ENCODE data around the gene TMEM203.
A peak's percentile ranks its signal among the peaks of the same experiment; 100 is the strongest.

TMEM203 gene

DNA sequence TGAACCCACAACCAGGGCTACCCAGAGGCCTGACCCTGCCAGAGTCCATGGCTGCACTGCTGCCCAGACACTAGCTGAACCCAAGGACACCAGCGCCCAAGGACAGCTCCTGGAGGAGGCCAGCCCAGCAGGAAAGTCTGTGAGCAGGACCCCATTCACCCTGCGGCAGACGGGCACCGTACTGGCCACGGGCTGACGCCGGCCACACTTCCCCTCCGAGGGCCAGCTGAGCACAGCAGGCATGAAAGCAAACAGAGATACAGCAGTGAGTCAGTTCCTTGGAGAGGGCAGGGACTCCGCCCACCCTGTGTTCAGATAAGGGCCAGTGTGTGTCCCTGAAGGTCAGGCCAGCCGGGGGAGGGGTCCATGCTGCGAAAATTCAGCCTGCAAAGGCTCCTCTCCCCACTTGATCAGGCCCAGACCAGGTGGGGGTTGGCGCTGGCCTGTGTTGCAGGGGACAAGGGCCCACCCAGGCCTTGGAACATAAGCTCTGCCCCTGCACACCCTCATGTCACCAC is 13.4 kb upstream of the TMEM203 start:
- no peak overlapping the region for H3K4me3 Mint-ChIP-seq
- peaks cover 39% of the 10 kb centered on the region for H3K36me3 Mint-ChIP-seq (ENCODE audit: low read depth)
- DNase-seq = no peak
- H3K9me3 Mint-ChIP-seq = no peaks in the 10 kb centered on the region
- H3K27me3 Mint-ChIP-seq = no peaks in the 10 kb centered on the region
- H3K27ac Mint-ChIP-seq = no peak overlapping the region
- H3K4me1 Mint-ChIP-seq (ENCODE audit: low read depth) = peaks cover 5% of the 10 kb centered on the region

DNA sequence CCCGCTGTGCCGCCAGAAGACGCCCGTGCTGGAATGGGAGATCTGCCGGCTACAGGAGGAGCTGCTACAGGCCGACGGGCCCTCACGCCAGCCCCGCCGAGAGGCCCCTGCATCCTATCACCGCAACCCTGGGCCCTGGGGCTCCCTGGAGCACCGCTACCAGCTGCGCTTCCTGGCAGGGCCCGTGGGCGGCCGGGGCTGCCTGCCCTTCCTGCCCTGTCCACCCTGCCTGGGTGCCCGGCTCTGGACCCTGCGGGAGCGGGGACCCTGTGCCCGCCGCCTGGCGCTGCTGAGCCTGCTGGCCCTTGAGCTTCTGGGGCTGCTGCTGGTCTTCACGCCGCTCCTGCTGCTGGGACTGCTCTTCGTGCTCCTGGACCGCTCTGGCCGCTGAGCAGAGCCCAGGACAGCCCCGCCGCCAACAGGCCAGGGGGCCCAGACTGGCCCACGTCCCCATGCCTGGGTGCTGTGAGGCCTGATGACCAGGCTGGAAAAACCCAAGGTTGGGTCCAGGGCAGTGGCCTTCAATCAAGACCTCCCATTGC is 12.8 kb upstream of the TMEM203 start:
- peaks cover 5% of the 10 kb centered on the region for H3K4me1 Mint-ChIP-seq (ENCODE audit: low read depth)

DNA sequence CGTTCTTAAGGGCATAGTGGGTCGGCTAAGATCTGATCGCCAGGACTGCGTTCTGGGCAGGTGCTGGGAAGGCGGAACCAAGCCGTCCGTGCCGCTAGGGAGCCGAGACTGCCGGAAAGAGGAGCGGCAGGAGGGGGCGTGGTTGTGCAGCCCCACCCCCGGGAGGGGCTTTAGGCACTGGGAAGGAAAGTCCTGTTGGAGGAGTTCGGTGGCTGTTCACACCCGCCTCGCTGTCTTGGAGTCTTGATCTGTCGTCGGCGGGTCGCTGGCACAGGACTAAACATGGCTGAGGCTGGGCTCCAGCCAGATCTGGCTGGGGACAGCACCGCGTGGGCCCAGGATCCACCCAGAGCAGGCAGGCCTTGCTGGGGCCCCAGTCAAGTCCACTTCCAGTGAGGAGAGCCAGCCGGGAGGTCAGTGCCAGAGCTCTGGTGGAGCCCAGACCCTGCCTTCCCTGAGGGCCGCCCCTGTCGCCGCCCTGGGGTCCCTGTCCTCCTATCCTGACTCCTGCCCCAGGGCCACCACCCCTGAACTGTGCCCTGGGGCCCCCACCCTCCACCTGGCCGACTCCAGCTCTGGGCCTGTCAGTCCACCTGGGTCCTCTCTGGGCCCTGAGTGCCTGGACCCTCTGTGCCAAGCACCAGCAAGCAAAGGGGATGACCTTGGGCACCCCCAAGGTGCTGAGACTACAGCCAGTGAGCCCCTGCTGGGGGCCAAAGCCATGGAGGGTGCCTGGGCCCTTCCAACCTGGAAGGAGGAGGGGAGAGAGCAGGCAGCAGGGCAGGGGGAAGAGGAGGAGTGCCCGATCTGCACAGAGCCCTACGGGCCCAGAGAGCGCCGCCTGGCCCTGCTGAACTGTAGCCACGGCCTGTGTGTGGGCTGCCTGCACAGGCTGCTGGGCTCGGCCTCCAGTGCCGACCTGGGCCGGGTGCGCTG is 12.1 kb upstream of the TMEM203 start:
- Mint-ChIP-seq H3K27me3 (no peaks in the 10 kb centered on the region), H3K4me3 (no peak overlapping the region), H3K27ac (no peak overlapping the region), H3K4me1 (ENCODE audit: low read depth) (no peaks in the 10 kb centered on the region), H3K9me3 (no peaks in the 10 kb centered on the region), H3K36me3 (ENCODE audit: low read depth) (peaks cover 46% of the 10 kb centered on the region)
- DNase-seq = no peak

More for the DNA sequence above, 12.8 kb upstream of the TMEM203 start:
- Mint-ChIP-seq H3K27ac (no peak overlapping the region), H3K9me3 (no peaks in the 10 kb centered on the region), H3K27me3 (no peaks in the 10 kb centered on the region), H3K4me3 (no peak overlapping the region), H3K36me3 (ENCODE audit: low read depth) (peaks cover 39% of the 10 kb centered on the region)
- DNase-seq = no peak

DNA sequence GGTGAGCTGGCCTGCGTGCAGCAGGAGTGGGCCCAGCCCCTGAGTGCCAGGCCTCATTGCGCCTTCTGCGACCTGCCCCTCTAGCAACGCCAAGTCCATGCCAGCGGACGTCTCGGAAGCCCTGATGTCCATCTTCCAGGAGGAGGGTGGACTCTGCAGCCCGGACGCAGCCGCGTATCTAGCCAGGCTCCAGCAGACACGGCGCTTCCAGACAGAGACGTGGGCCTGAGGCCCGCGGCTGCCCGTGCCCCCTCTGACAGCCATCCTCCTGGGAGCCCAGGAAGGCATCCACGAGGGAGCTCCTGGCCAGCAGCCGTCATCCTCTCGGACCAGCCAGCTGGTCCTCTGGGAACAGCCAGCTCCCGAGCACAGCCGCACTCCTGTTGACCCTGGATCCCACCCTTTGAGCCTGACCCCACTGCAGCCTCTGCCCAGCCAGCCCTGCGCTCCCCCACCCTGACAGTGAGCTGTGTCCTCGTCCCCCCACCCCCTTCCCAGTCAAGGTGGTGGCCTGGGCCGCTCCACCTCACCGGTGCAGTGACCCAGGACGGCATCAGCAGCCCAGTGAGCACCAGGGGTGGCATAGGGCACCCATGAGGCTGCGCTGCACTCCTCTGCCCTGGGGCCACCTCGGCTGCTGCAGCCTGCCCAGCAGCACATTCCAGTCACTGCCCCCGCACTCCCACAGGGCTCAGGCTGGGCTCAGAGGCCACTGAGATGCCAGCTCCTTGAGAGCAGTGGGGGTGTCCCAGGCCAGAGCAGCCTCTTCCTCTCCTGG is 10.9 kb upstream of the TMEM203 start:
- H3K4me1 Mint-ChIP-seq (ENCODE audit: low read depth) = no peaks in the 10 kb centered on the region
- H3K36me3 Mint-ChIP-seq (ENCODE audit: low read depth) = peaks cover 50% of the 10 kb centered on the region
- H3K27me3 Mint-ChIP-seq = no peaks in the 10 kb centered on the region
- H3K27ac Mint-ChIP-seq = no peak overlapping the region
- no peaks in the 10 kb centered on the region for H3K9me3 Mint-ChIP-seq
- no peak for DNase-seq
- H3K4me3 Mint-ChIP-seq = no peak overlapping the region

DNA sequence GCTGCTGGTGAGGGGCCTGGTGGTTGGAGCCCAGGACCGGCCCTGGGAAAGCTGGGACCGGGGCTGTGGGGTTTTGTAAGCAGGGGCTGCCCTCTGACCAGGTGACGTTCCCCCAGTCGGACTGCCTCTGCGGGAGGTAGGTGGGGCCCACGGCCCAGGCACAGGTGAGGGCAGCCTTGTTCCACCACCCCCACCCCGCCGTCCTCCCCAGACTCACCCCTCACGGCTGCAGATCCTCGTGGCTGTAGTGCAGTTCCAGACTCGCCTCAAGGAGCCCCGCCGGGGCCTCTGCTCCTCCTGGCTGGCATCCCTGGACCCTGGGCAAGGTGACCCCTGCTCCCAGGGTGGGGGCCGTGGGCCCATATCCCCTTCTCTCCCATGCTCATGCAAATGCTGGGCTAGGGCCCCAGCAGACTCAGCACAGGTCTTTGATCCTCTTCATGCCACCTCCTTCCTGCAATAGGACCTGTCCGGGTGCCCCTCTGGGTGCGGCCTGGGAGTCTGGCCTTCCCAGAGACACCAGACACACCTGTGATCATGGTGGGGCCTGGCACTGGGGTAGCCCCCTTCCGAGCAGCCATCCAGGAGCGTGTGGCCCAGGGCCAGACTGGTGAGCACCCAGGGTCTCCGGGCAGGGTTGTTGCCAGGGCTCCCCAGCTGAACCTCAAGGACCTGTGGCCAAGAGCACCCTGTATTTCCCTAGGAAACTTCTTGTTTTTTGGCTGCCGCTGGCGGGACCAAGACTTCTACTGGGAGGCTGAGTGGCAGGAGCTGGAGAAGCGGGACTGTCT is 9.9 kb upstream of the TMEM203 start:
- H3K9me3 Mint-ChIP-seq = no peaks in the 10 kb centered on the region
- no peaks in the 10 kb centered on the region for H3K4me1 Mint-ChIP-seq (ENCODE audit: low read depth)
- H3K36me3 Mint-ChIP-seq (ENCODE audit: low read depth) = peaks cover 59% of the 10 kb centered on the region
- no peak for DNase-seq
- no peak overlapping the region for H3K27ac Mint-ChIP-seq
- no peaks in the 10 kb centered on the region for H3K27me3 Mint-ChIP-seq
- no peak overlapping the region for H3K4me3 Mint-ChIP-seq

DNA sequence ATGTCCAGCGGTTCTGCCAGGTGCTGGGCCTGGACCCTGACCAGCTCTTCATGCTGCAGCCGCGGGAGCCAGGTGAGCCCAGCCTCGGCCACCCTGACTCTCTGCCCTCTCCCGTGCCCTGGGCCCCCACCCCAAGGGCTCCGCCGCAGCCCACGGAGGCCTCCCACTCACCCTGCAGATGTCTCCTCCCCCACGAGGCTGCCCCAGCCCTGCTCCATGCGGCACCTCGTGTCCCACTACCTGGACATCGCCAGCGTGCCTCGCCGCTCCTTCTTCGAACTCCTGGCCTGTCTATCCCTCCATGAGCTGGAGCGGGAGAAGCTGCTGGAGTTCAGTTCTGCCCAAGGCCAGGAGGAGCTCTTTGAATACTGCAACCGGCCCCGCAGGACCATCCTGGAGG is 9.2 kb upstream of the TMEM203 start:
- no peaks in the 10 kb centered on the region for H3K4me1 Mint-ChIP-seq (ENCODE audit: low read depth)
- no peak overlapping the region for H3K4me3 Mint-ChIP-seq
- no peak for DNase-seq
- no peaks in the 10 kb centered on the region for H3K27me3 Mint-ChIP-seq
- no peaks in the 10 kb centered on the region for H3K9me3 Mint-ChIP-seq
- H3K36me3 Mint-ChIP-seq (ENCODE audit: low read depth) = peaks cover 64% of the 10 kb centered on the region
- no peak overlapping the region for H3K27ac Mint-ChIP-seq

DNA sequence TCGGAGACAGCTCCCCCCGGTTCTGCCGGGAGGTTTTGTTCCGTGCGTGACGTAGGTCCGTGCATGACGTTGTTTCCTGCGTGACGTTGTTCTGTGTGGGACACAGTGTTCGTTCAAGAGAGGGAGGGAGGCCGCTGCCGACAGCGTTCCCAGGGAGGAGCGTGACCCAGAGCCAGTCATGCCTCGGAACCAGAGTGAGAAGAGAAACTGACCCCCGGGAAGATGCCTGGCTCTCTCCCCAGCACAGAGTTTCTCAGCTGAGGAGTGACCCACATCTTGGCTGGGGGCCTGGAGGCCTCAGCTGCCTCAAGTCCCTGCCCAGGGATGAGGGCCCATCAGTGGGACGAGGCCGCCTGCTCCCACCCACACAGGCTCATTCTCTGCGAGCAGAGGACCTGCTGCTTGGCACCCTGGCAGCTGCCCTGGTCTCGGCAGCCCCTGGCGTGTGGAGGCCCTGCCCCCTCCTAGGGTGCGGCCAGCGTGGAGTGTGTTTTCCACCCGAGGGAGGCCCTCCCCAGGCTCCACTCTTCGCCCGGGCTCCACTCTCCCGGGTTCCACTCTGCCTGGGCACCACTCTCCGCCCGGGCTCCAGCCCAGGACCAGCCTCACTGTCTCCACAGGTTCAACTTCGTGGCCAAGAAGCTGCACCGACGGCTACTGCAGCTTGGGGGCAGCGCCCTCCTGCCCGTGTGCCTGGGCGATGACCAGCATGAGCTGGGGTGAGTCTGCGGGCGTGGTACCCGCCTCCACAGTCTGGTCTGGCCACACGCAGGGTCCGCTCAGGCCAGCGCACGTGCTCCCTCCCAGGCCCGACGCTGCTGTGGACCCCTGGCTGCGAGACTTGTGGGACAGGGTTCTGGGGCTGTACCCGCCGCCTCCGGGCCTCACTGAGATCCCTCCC is 8.0 kb upstream of the TMEM203 start:
- Mint-ChIP-seq H3K27ac (no peak overlapping the region), H3K9me3 (no peaks in the 10 kb centered on the region), H3K4me3 (no peak overlapping the region), H3K36me3 (ENCODE audit: low read depth) (peaks cover 67% of the 10 kb centered on the region), H3K4me1 (ENCODE audit: low read depth) (peaks cover 1% of the 10 kb centered on the region), H3K27me3 (no peaks in the 10 kb centered on the region)
- no peak for DNase-seq

DNA sequence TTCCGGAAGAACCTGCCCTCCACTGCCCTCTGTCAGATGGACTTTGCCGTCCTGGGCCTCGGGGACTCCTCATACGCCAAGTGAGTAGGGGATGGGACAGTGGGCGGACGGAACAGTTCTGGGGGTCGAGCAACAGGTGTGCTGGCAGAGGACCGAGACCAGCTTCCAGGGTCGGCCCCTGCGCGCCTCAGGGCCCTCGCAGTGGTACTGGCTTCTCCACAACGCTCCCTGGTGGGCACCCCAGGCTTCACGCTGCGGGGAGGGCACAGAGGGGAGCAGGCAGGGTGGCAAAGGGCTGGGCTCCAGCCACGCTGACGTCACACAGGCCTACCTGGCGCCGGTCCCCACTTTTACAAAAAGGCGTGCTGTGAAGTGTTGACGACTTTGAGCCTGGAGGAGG is 7.1 kb upstream of the TMEM203 start:
- Mint-ChIP-seq H3K27me3 (no peaks in the 10 kb centered on the region), H3K4me3 (no peak overlapping the region)

DNA sequence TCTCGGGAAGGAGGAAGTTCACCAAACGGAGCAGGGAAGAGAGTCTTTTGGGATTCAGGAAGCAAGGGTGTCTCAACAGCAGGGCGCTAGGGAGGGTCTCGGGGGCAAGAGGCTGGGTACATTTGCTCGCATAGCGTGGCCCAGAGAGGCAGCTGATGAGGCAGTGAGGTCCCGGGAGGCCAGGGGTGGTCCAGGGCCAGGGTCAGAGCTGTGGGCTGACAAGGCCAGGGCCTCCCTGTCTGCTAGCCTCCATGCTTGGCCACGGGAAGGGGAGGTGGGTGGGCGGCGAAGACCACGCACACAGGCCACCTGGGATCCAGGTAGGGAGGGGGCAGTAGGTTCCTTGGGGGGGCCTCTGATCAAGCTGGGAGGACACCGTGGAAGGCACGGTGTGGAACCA is 6.1 kb upstream of the TMEM203 start:
- no peak overlapping the region for H3K4me3 Mint-ChIP-seq

More for the DNA sequence above, 7.1 kb upstream of the TMEM203 start:
- Mint-ChIP-seq H3K4me1 (ENCODE audit: low read depth) (peaks cover 4% of the 10 kb centered on the region), H3K36me3 (ENCODE audit: low read depth) (peaks cover 75% of the 10 kb centered on the region), H3K27ac (no peak overlapping the region), H3K9me3 (no peaks in the 10 kb centered on the region)
- no peak for DNase-seq

DNA sequence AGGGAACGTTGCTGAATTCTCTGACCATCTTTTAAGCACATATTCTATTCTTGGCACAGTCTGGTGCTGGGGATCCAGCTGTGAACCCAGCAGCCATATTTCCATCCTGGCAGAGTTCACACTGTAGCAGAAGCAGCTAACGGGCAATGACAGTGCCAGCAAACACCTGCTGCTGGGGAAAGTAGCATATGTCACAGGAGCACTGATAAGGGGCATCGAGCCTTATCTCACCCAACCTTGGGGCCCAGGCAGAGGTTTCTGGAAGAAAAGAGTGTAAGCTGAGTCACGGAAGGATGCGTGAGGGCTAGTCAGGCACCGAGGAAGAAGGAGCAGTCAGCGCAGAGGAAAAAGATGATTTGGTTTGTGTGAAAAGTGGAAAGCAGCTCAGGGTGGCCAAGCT is 1.2 kb upstream of the TMEM203 start:
- Mint-ChIP-seq H3K36me3 (ENCODE audit: low read depth) (peaks cover 72% of the 10 kb centered on the region), H3K27ac (peak overlapping the region; percentile 95), H3K27me3 (no peaks in the 10 kb centered on the region), H3K4me1 (ENCODE audit: low read depth) (peaks cover 41% of the 10 kb centered on the region), H3K4me3 (peak overlapping the region; percentile 95), H3K9me3 (no peaks in the 10 kb centered on the region)
- DNase-seq = no peak

More for the DNA sequence above, 6.1 kb upstream of the TMEM203 start:
- Mint-ChIP-seq H3K27me3 (no peaks in the 10 kb centered on the region), H3K36me3 (ENCODE audit: low read depth) (peaks cover 78% of the 10 kb centered on the region), H3K9me3 (no peaks in the 10 kb centered on the region), H3K27ac (no peak overlapping the region), H3K4me1 (ENCODE audit: low read depth) (peaks cover 13% of the 10 kb centered on the region)
- no peak for DNase-seq

DNA sequence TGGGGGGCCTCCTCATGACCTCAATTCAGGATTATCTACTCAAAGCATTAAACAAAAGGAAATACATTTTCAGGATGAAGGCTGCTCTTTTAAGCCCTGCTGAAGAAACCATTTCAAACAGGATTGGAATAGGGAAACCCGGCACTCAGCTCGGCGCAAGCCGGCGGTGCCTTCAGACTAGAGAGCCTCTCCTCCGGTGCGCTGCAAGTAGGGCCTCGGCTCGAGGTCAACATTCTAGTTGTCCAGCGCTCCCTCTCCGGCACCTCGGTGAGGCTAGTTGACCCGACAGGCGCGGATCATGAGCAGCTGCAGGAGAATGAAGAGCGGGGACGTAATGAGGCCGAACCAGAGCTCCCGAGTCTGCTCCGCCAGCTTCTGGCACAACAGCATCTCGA is 720 bp downstream of the TMEM203 start:
- Mint-ChIP-seq H3K9me3 (no peaks in the 10 kb centered on the region), H3K4me1 (ENCODE audit: low read depth) (peaks cover 49% of the 10 kb centered on the region), H3K27ac (peak overlapping the region; percentile 95), H3K4me3 (peak overlapping the region; percentile 95), H3K27me3 (no peaks in the 10 kb centered on the region), H3K36me3 (ENCODE audit: low read depth) (peaks cover 60% of the 10 kb centered on the region)
- no peak for DNase-seq

DNA sequence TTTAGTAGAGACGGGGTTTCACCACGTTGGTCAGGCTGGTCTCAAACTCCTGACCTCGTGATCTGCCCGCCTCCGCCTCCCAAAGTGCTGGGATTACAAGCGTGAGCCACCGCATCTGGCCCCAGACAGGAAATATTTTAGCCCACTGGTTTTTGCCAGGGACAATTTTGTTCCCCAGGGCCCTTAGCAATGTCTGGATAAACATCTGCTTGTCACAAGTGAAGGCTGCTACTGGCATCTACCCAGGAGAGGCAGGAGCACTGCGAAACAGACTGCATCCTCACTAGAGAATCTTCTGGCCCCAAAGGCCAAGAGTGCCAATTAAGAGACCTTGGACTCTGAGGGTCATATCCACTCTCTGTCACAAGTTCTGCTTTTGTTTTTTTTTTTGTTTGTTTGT is 2.5 kb downstream of the TMEM203 start:
- no peak for DNase-seq
- Mint-ChIP-seq H3K36me3 (ENCODE audit: low read depth) (peaks cover 44% of the 10 kb centered on the region), H3K27ac (no peak overlapping the region), H3K27me3 (no peaks in the 10 kb centered on the region), H3K4me1 (ENCODE audit: low read depth) (peaks cover 56% of the 10 kb centered on the region), H3K9me3 (no peaks in the 10 kb centered on the region), H3K4me3 (peak overlapping the region; percentile 38)

DNA sequence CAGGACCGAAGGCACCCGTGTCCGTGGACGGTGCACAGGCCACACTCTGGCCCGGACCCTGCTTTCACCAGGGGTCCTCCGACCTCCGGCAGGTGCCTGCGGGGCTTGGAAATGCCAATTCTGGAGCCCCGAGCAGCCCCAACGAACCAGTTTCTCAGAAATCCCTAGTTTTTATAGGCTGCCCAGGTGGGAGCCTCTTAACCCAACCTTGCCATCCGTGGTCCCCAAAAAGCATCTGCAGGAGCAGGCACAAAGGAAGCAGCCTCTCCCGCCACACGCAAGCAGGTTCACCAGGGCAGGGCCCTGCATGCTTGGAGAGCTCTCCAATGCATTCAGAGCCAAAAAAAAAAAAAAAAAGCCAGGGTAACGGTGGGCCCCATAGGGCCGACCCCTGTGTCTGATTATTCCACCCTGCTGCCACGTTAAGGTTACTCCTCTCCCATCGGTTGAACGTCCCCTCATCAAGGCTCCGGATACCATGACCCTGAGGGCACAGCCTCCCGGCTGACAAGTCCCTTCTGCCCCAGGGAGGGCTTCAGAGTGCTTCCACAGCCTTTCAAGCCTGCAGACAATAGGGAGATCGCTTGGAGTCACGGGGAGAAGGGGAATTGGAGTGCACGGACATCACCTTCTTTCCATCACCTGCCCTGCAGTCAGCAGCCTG is 4.1 kb downstream of the TMEM203 start:
- H3K4me1 Mint-ChIP-seq (ENCODE audit: low read depth) = peaks cover 44% of the 10 kb centered on the region
- H3K27me3 Mint-ChIP-seq = no peaks in the 10 kb centered on the region
- H3K4me3 Mint-ChIP-seq = peak overlapping the region; percentile 87
- peaks cover 28% of the 10 kb centered on the region for H3K36me3 Mint-ChIP-seq (ENCODE audit: low read depth)
- H3K27ac Mint-ChIP-seq = peak overlapping the region; percentile 90
- H3K9me3 Mint-ChIP-seq = no peaks in the 10 kb centered on the region
- no peak for DNase-seq

Measured in activated T-cell treated with anti-CD3 and anti-CD28 coated beads, Interleukin-2, amount 50 U/mL, for 24 hours (primary cell).